OCI-M1 (cell line): ENCODE results near the gene SLC22A16.
A peak's percentile ranks its signal among the peaks of the same experiment; 100 is the strongest.

Experiments used
- DNase-seq: peaks from one replicate; lab custom pipeline; 2025; lab: John Stamatoyannopoulos, UW

Gene SLC22A16

DNA sequence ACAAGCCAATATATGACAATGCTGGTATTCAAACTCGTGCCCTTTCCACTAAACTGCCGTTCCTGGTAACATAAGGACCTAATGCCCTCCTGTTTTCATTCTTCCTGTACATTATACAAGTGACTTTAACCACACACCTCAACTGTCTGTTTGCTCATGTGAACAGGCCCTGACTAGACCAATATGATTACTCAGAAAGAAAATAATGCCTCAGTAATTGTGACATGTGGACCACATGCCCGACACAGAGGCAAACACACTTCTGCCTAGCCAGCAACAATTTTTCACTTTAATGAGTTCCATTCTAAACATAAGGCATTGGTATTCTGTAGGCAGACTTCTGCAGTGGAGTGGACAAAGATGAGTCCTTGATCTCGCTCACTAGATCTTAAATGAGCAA, 30.0 kb downstream of the SLC22A16 start:
- DNase-seq = no peak

DNA sequence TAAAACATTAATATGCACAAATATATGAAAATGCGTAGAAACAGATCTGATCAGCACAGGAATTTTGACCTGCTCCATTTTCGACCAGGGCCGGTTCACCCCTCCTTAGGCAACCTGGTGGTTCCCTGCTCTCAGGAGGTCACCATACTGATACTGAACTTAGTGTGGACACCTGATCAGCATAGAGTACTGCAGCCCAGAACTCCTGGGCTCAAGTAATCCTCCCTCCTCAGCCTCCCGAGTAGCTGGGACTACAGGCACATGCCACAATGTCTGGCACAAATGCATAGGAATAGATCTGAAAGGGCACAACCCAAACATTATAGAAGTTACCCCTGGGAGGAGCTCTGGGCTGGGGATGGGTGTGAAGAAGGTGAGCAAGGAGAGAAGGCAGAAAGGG, 36.4 kb downstream of the SLC22A16 start:
- no peak for DNase-seq

DNA sequence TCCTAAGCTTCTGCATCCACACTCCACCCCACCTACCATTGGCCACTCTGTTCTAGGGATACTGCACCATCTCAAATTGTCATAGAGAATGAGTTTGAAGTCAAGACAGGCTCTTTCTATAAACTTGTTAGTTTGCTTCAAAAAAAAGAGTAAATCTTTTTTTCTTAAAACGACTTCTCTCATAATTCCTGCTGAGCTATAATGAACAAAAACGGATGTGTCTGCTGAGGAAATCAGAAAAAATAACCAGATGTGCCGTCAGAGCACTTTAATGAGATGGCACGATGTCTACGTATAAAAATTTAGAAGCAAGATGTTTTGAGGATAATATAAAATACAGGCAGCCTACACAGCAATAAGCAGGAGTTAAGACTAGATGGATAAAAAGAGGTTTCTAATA, 37.1 kb downstream of the SLC22A16 start:
- DNase-seq = no peak

DNA sequence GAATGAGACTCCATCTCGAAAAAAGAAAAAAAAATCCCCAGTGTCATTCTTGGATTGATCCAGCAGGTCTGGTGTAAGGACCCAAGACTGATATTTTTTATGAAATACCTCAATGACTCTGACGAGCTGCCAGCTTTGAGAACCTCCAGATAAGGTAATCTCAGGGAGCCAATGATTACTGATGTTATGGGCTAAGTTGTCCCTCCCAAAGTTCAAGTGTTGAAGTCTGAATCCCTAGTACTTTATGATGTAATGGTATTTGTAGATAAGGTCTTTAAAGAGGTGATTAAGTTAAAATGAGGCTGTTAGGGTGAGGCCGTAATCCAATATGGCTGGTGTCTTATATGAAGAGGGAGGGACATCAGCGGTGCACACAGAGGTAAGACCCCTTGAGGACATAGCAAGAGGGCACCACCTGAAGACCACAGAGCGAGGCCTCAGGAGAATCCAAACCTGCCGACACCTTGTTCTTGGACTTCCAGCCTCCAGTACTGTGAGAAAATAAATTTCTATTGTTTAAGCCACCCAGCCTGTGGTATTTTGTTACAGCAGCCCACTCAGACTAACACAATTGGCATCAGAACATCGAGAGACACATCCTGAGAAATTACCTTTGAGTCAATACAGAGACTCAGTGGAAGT, 41.3 kb downstream of the SLC22A16 start:
- DNase-seq = no peak

DNA sequence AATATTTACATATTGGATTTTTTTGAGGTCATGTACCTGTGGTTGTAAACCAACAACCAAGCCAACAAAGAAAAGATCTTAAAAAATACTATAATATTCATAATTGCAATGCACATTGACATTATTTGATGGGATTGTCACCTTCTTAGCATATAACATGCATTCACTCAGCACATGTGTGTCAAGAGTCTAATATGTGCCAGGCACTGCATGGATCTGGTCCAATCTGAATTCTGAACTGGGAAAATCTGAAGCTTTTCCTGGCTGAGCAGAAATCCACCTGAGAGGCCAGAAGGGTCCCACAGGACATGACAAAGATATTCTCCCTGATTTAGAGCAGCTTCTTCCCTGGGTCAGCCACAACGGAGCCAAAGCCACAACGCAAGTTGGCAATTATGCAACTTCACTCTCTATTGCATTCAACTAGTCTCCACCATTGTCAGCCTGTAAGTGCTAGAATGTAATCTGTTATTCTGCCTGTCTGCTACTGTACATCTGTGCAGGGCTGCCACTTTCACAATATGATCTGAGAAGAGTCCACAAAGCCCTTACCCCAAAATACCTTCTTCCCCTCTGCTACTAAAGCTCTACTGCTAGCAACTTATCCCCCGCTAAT, 44.0 kb downstream of the SLC22A16 start:
- DNase-seq = peak; percentile 68

DNA sequence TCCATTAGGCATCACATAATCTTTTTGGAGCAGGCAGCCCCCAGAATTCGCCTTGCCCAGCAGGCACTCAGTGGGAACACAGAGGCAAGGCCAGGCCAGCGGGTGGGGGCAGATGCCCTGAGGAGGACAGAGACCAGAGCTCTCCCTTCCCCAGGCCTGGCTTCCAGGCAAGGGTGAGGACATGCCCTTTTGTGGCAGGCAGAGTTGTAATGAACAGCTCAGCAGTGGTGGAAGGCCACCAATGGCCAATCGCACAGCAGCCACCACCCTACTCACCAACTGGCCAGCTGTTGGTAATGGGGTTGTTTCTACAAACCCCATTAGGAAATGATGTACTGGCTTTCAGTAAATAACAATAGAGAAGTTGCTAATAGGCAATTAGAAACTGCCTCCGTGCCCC, 45.7 kb downstream of the SLC22A16 start:
- DNase-seq = no peak

DNA sequence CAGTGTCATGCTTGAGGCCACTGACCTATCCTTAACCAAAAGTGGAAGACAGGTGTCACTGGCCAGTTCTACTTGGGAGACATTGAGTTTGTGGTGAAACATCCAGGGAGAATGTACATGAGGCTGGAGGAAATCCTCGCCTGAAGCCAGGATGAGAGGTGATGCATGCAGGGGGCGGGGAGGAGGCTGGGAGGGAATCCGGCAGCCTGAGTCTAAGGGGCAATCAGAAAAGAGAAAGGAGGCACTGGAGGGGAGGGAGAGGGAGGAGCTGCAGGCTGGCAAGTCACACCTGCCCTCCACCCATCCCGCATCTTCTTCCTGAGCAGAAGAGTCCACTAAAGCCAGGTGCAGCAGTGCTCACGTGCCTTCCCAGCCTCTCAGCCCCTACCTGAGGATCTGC, 46.2 kb downstream of the SLC22A16 start:
- DNase-seq = no peak

DNA sequence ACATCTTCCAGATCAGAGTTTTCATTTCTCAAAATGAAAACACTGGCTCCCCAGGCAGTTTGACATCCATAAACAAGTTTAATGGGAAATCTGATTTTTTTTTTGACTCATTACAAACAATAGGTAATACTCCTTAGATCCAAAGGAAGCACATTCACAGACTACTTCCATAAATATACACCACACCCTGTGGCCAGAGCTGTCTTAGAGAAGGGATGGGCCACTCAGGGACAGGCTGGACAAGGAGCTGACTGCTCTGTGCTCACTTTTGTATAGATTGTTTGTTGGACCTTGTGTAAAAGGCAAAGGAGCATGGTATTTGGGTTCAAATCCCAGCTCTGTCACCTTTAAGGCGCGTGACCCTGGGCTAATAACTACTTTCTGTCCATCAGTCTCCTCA, 48.3 kb downstream of the SLC22A16 start:
- DNase-seq = no peak

DNA sequence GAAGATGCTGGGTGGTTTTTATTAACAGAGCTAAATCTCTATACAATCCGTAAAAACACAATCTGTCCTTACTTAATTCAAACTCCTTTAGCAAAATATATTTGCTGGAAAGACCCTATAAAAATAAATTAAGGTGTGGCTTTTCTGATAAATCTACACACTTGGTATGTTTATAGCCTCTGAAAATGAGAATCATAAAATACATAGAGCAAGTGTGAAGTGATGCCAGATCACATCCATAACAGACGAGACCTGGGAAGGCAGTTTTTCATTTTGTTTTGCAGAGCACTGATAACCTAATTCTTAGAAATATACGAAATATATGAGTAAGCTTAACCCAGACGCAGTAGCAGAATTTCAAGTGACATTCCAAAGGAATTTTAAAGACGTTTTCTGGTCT, 50.6 kb downstream of the SLC22A16 start:
- DNase-seq = peak; percentile 38

DNA sequence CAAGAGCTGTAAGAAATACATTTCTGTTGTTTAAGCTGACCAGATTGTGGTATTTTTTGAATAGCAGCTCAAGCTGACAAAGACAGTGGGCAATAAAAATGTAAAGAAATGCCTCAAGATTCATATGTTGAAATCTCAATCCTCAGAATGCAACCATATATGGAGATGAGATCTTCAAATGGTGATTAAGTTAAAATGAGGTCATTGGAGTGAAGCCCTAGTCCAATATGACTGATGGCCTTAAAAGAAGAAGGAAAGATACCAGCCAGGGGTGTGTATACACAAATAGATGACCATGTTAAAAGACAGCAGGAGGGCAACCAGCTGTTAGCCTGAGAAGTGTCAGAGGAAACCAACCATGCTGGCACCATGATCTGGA, 54.0 kb downstream of the SLC22A16 start:
- peak; percentile 72 for DNase-seq

DNA sequence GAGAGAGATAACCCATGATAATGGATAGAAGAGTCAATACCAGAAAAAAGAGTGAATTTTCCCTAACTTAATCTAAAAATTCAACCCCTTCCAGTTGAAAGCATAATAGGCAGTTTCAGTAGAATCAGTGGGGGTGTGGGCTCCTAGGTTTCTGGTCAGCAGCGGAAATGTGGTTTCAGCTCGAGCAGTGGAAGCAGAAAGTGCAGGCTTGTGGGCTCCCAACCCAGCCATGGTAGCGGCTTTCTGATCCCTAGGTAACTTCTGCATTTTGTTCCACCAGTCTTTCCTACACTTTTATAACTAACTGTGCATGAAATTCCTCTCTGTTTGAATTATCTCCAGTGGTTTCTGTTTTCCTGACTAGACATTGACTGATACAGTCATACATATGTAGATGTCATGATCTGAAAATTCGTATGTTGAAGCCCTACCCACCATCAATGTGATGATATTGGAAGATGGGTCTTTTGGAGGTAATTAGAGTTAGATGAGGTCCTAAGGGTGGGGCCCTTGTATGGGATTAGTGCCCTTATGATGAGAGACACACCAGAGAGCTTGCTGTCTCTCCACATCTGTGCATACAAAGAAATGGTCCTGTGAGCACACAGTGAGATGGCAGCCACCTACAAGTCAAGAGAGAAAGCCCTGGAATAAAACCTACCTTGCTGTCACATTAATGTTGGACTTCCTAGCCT, 54.5 kb downstream of the SLC22A16 start:
- peak; percentile 60 for DNase-seq

DNA sequence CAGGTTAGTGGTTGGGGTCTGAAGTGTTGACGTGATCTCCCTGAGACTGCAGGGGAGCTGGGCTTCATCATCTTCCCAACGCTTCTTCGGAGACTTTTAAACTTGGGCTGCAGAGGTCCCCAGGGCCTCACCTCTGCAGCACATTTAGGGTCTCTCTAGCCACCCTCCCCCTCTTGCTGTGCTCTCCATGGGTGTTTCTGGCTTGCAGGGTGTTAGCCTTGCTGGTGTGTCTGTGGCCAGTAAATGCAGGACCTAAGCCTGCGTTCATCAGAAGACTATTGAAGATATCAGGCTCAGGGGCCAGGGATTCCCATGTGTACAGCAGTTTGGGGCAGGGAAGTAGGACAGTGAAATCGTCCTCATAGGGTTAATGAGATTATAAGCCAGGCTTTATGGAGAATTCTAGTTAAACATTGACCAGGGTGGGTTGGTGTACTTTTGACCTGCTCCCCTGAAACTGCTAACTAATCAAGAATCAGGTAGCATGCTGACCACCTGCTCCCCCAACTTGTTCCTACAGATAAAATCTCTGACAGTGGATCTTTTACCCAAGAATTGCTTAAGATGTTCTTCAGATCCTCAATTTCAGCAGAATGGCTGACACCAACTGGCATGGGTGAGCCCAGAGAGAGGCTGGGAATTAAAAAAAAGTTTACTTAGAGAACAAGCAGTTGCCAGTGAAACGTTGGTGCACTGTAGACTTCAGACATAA, 57.2 kb downstream of the SLC22A16 start:
- no peak for DNase-seq

DNA sequence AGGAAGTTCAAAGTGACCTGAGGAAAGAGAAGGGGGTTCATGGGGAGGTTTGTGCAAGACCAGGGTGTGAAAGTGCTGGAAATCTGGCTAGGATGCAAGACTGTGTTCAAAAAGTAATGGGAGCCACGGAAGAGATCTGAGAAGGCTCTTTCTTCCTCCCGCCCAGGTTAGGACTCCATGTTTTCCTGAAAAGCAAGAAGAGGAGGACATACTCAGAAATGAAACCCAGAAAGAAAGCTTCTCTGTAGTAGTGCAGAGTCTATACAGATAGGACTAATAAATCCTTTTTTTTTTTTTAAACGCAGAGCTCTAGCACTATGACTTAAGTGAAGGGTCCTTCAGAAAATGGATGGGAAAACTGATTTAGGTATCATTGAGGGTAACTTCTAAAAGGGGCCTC, 57.8 kb downstream of the SLC22A16 start:
- no peak for DNase-seq

DNA sequence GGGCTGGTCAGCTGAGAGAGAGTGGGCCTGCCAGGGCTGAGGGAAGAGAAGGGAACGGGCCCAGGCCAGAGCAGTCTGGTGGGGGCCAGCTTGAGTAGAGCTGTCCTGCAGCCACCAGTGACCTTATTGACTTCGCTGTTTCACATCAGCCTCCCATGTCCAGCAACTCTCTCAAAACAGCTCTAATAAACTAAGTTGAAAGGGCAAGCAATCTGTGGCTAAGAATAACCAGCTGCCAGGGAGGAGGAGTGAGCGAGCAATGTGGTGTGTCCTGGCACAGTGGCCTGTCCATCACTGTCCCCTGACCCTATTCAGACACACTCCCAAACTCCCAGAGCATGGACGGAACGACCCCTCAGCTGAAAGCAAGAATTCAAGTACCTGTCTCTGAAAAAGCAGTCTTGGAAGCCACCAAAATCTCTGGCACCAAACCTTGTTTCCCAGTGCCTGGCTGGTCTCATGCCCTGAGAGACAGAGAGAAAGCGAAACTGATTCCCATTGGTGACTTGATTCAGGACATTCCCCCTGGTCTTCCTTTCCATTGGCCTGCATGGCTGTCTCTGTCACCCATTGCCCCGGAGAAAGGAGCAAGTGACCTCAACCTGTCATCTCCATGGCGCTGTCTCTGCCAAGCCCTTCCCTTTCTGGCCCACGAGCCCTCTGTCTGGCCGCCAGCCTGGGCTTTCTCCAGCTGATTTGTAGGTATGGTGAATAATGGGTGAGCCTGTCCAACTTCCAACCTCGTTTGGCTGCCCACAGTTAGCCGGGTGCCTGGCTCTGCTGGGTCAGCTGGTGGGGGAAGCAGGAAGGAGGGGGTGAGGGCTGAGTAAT, 61.1 kb downstream of the SLC22A16 start, which contains the start of gene DDO:
TSS of gene DDO (minus strand) at position 490 of the 831 bp plus-strand sequence. CDS start 2,113 bp downstream, outside the sequence.
- peak; percentile 92 for DNase-seq

DNA sequence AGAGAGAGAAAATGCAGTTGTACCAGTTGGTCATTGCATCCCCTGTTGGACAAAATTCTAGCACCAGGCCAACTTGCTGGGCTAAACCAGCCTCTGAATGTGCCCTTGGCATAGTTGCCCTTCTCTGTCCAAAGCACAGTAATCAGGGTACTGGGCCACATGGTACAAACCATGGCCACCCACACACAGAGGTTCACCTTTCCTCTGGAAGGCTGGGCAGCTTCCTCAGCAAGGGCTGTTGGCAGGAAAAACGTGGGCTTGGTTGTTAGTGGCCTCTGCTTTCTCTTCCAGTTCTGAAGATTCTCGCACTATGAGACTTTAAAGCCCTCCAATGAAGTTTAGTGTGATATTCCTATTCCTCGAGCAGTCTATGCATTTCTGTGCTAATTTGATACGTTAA, 61.7 kb downstream of the SLC22A16 start:
- DNase-seq = no peak

DNA sequence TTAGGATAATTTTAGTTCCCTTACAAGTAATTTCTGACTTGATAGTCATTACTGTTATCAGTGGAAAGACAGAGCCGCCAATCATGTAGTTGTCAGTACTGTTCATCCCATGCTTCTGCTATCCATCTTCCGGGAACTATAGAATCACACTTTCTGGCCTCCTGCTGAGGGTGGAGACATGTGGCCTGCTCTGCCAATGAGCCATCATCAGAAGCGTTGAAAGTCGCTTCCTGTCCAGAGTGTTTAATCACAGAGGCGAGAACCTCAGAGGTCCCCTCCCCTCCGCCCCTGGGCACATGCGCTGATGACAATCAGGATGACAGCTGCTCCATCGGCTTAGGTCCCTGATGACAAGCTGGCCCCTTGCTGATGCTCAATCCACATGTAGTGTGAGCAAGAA, 64.1 kb downstream of the SLC22A16 start:
- DNase-seq = no peak

DNA sequence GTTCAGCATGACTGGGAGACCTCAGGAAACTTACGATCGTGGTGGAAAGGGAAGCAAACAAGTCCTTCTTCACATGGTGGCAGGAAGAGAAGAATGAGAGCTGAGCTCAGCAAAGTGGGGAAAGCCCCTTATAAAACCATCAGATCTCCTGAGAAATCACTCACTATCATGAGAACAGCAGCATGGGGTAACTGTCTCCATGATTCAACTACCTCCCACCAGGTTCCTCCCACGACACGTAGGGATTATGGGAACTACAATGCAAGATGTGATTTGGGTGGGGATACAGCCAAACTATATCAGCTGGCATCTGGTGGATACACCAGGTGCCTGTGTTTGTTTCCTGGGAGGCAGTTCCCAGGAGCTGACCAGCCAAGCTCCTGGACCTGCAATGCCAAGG, 65.9 kb downstream of the SLC22A16 start:
- DNase-seq = no peak

DNA sequence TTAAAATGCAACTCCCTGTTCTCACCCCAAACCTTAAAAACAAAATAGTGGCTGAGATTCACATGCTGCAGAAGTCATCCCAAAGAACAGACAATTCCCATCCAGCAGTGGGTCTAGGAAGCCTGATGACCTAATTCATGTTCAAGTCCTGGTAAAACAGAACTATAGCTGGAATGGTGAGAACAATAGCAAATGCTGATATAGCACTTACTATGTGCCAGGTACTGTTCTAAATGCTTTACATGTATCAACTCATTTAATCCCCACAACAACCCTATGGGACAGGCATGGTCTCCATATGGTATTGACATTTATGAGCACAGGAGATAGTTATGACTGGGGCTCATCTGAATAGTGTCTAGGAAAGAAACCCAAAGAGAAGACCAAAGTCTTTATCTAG, 66.6 kb downstream of the SLC22A16 start:
- DNase-seq = no peak

DNA sequence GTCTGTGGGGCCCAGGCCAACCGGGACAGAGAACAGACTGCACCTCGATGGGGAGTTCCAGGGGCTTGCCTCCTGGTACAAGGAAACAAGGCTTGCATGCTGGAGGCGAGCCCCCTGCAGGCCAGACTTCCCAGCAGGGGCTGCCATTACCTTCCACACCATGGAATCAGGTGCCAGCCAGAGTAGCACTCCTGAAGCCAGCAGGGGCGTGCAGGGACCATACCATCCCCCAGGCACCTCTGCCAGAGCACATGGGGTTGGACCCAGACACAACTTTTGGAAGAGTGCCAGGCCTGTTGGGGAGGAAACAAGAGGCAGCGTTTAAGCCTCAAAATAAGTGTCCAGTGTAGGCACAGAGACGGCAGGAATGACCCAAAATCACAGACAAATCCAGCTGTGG, 67.5 kb downstream of the SLC22A16 start:
- no peak for DNase-seq

DNA sequence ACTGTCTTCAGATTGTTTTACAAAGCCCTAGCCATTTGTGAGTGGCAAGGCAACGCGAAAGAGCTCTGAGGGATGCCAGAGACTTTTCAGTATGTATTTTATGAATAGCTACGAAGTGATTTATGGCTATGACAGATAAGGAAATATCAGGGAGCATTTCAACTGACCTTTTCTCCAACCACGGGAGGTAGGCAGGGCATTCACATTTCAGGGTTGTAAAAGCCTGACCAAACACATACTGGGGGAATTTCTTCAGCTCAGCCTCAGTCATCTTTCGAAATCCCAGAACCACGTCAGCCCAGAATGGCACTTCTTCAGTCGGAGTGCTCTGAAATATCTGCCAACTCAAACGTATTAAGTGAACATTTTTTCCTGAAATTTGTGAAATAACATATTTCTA, 71.8 kb downstream of the SLC22A16 start:
- no peak for DNase-seq

DNA sequence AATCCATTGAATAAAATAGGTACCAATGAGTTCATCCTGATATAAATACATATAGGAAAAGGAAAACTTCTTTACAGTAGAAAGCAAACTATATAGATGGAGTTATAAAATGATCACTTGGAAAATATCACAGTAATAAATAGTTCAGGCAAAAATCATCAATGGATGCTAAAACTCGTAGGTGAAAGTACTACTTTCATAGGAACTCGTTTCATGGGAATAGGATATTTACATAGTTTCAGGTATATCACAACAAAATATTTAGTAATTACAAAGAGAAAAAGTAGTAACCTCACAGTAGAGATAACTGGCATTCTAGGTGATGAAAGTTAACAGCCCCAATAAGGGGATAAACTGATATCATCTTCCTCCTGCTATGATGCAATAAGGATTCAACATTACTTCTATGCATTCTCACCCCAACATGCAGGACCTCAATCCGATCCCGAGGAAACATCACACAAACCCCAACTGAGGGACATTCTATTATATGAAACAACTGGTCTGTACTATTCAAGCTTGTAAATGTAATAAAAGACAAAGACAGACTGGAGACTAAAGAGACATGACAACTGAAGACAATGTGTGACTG, 74.7 kb downstream of the SLC22A16 start:
- DNase-seq = no peak

DNA sequence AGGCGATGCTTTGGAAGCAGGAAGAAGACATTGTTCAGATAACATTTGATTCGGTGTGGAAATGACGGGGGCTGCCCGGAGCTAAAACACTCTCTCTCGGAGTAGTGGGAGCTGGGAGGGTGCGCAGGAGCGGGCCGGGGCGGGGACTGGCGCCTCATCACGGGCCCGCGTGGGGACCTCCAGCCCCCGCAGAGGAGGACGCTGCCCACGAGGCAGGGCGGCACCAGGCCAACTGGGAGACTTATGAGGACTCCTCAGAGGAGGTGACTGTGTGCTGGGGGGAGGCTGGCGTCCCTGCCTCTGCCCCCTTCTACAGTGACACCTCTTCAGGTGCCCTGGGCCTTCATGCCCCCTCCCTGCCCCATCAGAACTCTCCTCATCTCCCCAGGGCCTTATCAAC, 76.2 kb downstream of the SLC22A16 start:
- DNase-seq = no peak
